Neural progenitor cell (in vitro differentiated cells): ENCODE data around the gene MAML3. TPM values are rescaled to one million over a fixed set of nuclear protein-coding genes. Genes with fewer than 3 reads are reported as not detected.

Experiments used
- DNase-seq: peaks from one replicate; pipeline ENCODE4 v3.0.0-alpha.2; 2016; ENCODE audit warnings: low spot score
- H2AFZ ChIP-seq: fragments of 200-600 bp; sonication (generic); replicated peaks from 2 replicates; pipeline ENCODE4 v1.6.1; 2016; ENCODE audit warnings: antibody characterized with exemption
- H3F3A ChIP-seq: fragments of 200-600 bp; sonication (generic); 2 replicates; pipeline ENCODE4 v1.6.1; 2016; ENCODE audit warnings: antibody characterized with exemption, low read depth
- H3K27ac ChIP-seq: fragments of 200-600 bp; sonication (generic); 2 replicates; pipeline ENCODE4 v1.5.1; 2016; ENCODE audit warnings: mild to moderate bottlenecking
- H3K27me3 ChIP-seq: fragments of 200-600 bp; sonication (generic); 2 replicates; pipeline ENCODE4 v1.6.1; 2016; ENCODE audit warnings: mild to moderate bottlenecking, moderate library complexity
- H3K36me3 ChIP-seq: fragments of 200-600 bp; sonication (generic); 2 replicates; pipeline ENCODE4 v1.5.1; 2016
- H3K4me1 ChIP-seq: fragments of 200-600 bp; sonication (generic); 2 replicates; pipeline ENCODE4 v1.6.1; 2016; ENCODE audit warnings: mixed run types
- H3K4me2 ChIP-seq: fragments of 200-600 bp; sonication (generic); 2 replicates; pipeline ENCODE4 v1.6.1; 2016
- H3K4me3 ChIP-seq: fragments of 200-600 bp; sonication (generic); 2 replicates; pipeline ENCODE4 v1.5.1; 2016
- H3K79me2 ChIP-seq: fragments of 200-600 bp; sonication (generic); 2 replicates; pipeline ENCODE4 v1.6.1; 2016; ENCODE audit warnings: low read depth
- H3K9ac ChIP-seq: fragments of 200-600 bp; sonication (generic); 2 replicates; pipeline ENCODE4 v1.6.1; 2016
- H3K9me3 ChIP-seq: fragments of 200-600 bp; sonication (generic); 2 replicates; pipeline ENCODE4 v1.5.1; 2016; ENCODE audit warnings: low read depth
- H4K20me1 ChIP-seq: fragments of 200-600 bp; sonication (generic); 2 replicates; pipeline ENCODE4 v1.6.1; 2016; ENCODE audit warnings: low read depth
- H3K27ac Mint-ChIP-seq: 3 replicates; pipeline ENCODE4 v1.8.0; 2021; ENCODE audit warnings: mixed read lengths
- H3K27me3 Mint-ChIP-seq: 2 replicates; pipeline ENCODE4 v1.8.0; 2022; ENCODE audit warnings: low read depth, mild to moderate bottlenecking, inconsistent platforms, moderate library complexity, mixed read lengths; ENCODE audit not compliant: insufficient read depth
- H3K36me3 Mint-ChIP-seq: 3 replicates; pipeline ENCODE4 v1.8.0; 2021; ENCODE audit warnings: mixed read lengths
- H3K4me1 Mint-ChIP-seq: 3 replicates; pipeline ENCODE4 v1.8.0; 2021; ENCODE audit warnings: mixed read lengths
- H3K4me3 Mint-ChIP-seq: 3 replicates; pipeline ENCODE4 v1.8.0; 2021; ENCODE audit warnings: mild to moderate bottlenecking, moderate library complexity, mixed read lengths
- H3K9me3 Mint-ChIP-seq: 3 replicates; pipeline ENCODE4 v1.8.0; 2020; ENCODE audit warnings: mixed read lengths
- CTCF ChIP-seq: fragments of 200-600 bp; sonication (generic); IDR thresholded peaks from 2 replicates; pipeline ENCODE4 v1.5.1; 2017; ENCODE audit warnings: antibody characterized with exemption, mild to moderate bottlenecking
- EZH2 ChIP-seq: fragments of 200-600 bp; sonication (generic); IDR thresholded peaks from 2 replicates; pipeline ENCODE4 v1.6.1; 2017; ENCODE audit warnings: antibody characterized with exemption, mild to moderate bottlenecking, moderate library complexity
- EZH2phosphoT487 ChIP-seq: fragments of 200-600 bp; sonication (generic); IDR thresholded peaks from 2 replicates; pipeline ENCODE4 v1.6.1; 2017; ENCODE audit warnings: antibody characterized with exemption
- total RNA-seq: library from RNA; depleted of rRNA; stranded (reverse); fragments of >200 nt; gene quantifications from 2 replicates; pipeline ENCODE4 v1.2.3, GENCODE V29; 2015; ENCODE audit warnings: low replicate concordance

Gene MAML3
- total RNA-seq, 1 donor from 2014 or later: 14.4 TPM

GRCh38 chr4:140090215-140090731, 63.7 kb downstream of the MAML3 start:
- no peak overlapping the region for H3K4me3 ChIP-seq
- H3K27ac Mint-ChIP-seq: no peak overlapping the region
- no peak for TF ChIP-seq EZH2
- no peak for TF ChIP-seq CTCF
- no peak for TF ChIP-seq EZH2phosphoT487
- H3K36me3 ChIP-seq: no peaks in the 10 kb centered on the region
- H3K36me3 Mint-ChIP-seq: peaks cover 11% of the 10 kb centered on the region
- no peak overlapping the region for H3K4me3 Mint-ChIP-seq
- H3K9ac ChIP-seq: no peak overlapping the region
- H3F3A ChIP-seq: peaks cover 21% of the 10 kb centered on the region
- peaks cover 38% of the 10 kb centered on the region for H3K4me1 ChIP-seq
- H3K4me1 Mint-ChIP-seq: peaks cover 34% of the 10 kb centered on the region
- H3K4me2 ChIP-seq: no peak overlapping the region
- DNase-seq: no peak
- peaks cover 62% of the 10 kb centered on the region for H4K20me1 ChIP-seq
- H3K79me2 ChIP-seq: peaks cover 4% of the 10 kb centered on the region
- peaks cover 2% of the 10 kb centered on the region for H3K27me3 Mint-ChIP-seq
- H3K9me3 Mint-ChIP-seq: no peaks in the 10 kb centered on the region
- H3K9me3 ChIP-seq: no peaks in the 10 kb centered on the region
- H2AFZ ChIP-seq: no peak overlapping the region
- H3K27ac ChIP-seq: no peak overlapping the region
- no peaks in the 10 kb centered on the region for H3K27me3 ChIP-seq

GRCh38 chr4:140089216-140089615, 64.8 kb downstream of the MAML3 start:
- H3K79me2 ChIP-seq: peaks cover 4% of the 10 kb centered on the region
- H3K27ac Mint-ChIP-seq: no peak overlapping the region
- H3K4me1 ChIP-seq: peaks cover 36% of the 10 kb centered on the region
- H3K36me3 Mint-ChIP-seq: peaks cover 11% of the 10 kb centered on the region
- no peaks in the 10 kb centered on the region for H3K9me3 Mint-ChIP-seq
- H3K9ac ChIP-seq: no peak overlapping the region
- peaks cover 2% of the 10 kb centered on the region for H3K27me3 Mint-ChIP-seq
- H3K4me3 ChIP-seq: no peak overlapping the region
- no peak overlapping the region for H2AFZ ChIP-seq
- no peak for DNase-seq
- no peaks in the 10 kb centered on the region for H3K27me3 ChIP-seq
- no peak overlapping the region for H3K4me2 ChIP-seq
- H3K4me1 Mint-ChIP-seq: peaks cover 23% of the 10 kb centered on the region
- peaks cover 52% of the 10 kb centered on the region for H4K20me1 ChIP-seq
- peaks cover 21% of the 10 kb centered on the region for H3F3A ChIP-seq
- no peak overlapping the region for H3K27ac ChIP-seq
- no peak overlapping the region for H3K4me3 Mint-ChIP-seq
- TF ChIP-seq EZH2phosphoT487 (no peak), CTCF (no peak), EZH2 (no peak)
- H3K36me3 ChIP-seq: no peaks in the 10 kb centered on the region
- H3K9me3 ChIP-seq: no peaks in the 10 kb centered on the region

- Histone ChIP-seq H3K36me3 (no peaks in the 10 kb centered on the region), H3K4me2 (no peak overlapping the region), H3K9ac (no peak overlapping the region), H3K27ac (no peak overlapping the region), H3K27me3 (no peaks in the 10 kb centered on the region), H4K20me1 (peaks cover 45% of the 10 kb centered on the region), H2AFZ (no peak overlapping the region), H3F3A (peaks cover 21% of the 10 kb centered on the region), H3K4me3 (no peak overlapping the region), H3K79me2 (peaks cover 4% of the 10 kb centered on the region), H3K4me1 (peaks cover 31% of the 10 kb centered on the region), H3K9me3 (no peaks in the 10 kb centered on the region)
- no peak overlapping the region for H3K4me3 Mint-ChIP-seq
- H3K36me3 Mint-ChIP-seq: peaks cover 11% of the 10 kb centered on the region
- TF ChIP-seq CTCF (no peak), EZH2phosphoT487 (no peak), EZH2 (no peak)
- no peak overlapping the region for H3K27ac Mint-ChIP-seq
- no peak for DNase-seq
- H3K4me1 Mint-ChIP-seq: peaks cover 20% of the 10 kb centered on the region
- peaks cover 4% of the 10 kb centered on the region for H3K27me3 Mint-ChIP-seq
- H3K9me3 Mint-ChIP-seq: no peaks in the 10 kb centered on the region
These were observed 65.5 kb downstream of the MAML3 start for GRCh38 chr4:140088323-140088967.
